Body of pancreas (tissue), 4 donors: ENCODE measurements around the gene KCNAB1. TPM values are rescaled to one million over a fixed set of nuclear protein-coding genes. Genes with fewer than 3 reads are reported as not detected.

Source experiments
- ATAC-seq: fragments of 150-250 bp; one replicate; pipeline ENCODE4 v1.9.1; 2016
- DNase-seq, 4 donors: peaks; one replicate each; pipeline ENCODE4 v3.0.0-alpha.2; 2019
- H3K27ac ChIP-seq, 4 donors: fragments of 200-600 bp; sonication (generic); 1 replicate in 3 of 4; 2 replicates in 1 of 4; pipeline versions ENCODE4 v1.5.1 to v1.6.1; 2016 to 2019; ENCODE audit warnings: mild to moderate bottlenecking in 1 of 4, mixed read lengths in 1 of 4, moderate library complexity in 1 of 4
- H3K27me3 ChIP-seq, 2 donors: fragments of 200-600 bp; sonication (generic); one replicate each; pipeline ENCODE4 v1.6.0; 2016; ENCODE audit warnings: mild to moderate bottlenecking in 1 of 2
- H3K36me3 ChIP-seq, 2 donors: fragments of 200-600 bp; sonication (generic); replicated peaks in 1 of 2; 2 replicates each; pipeline ENCODE4 v1.5.1; 2016; ENCODE audit warnings: low read depth in 2 of 2; ENCODE audit not compliant: insufficient read depth in 1 of 2
- H3K4me1 ChIP-seq: fragments of 200-600 bp; sonication (generic); one replicate; pipeline ENCODE4 v1.6.0; 2016
- H3K4me3 ChIP-seq, 2 donors: fragments of 200-600 bp; sonication (generic); 1 replicate in 1 of 2; 2 replicates in 1 of 2; pipeline ENCODE4 v1.5.1; 2016 to 2019
- H3K9me3 ChIP-seq, 3 donors: fragments of 200-600 bp; sonication (generic); 1 replicate in 2 of 3; 2 replicates in 1 of 3; pipeline ENCODE4 v1.5.1; 2016
- POLR2A ChIP-seq, 3 donors: fragments of 450-650 bp; IDR thresholded peaks; one replicate each; pipeline ENCODE4 v1.6.1; 2016; ENCODE audit warnings: antibody characterized with exemption in 3 of 3, mild to moderate bottlenecking in 2 of 3
- WGBS, 2 donors: methylation state at CpG; one replicate each; pipeline ENCODE4 v1.1.5; 2017; 5-methylcytosine and 5-hydroxymethylcytosine counted together
- intact Hi-C: fragments of 100-400 bp; cut with DNase I; formaldehyde crosslinking; loops from one replicate; pipeline ENCODE4 v1.15.1; 2023
- total RNA-seq, 2 donors: library from RNA; depleted of rRNA; stranded (reverse); fragments of >200 nt; gene quantifications; one replicate each; pipeline ENCODE4 v1.1.0, GENCODE V29; 2016
- TF ChIP-seq, protein P1 (sequence below), 7 experiments: fragments of 450-650 bp in 4 of 7; fragments of 200-600 bp in 3 of 7; sonication (generic) in 3 of 7; IDR thresholded peaks; one replicate each; pipeline ENCODE4 v1.5.1; 2016 to 2019; ENCODE audit warnings: antibody characterized with exemption in 7 of 7

KCNAB1 gene
- total RNA-seq, 2 donors from 2014 or later, result 5.2 to 5.3 TPM

DNA sequence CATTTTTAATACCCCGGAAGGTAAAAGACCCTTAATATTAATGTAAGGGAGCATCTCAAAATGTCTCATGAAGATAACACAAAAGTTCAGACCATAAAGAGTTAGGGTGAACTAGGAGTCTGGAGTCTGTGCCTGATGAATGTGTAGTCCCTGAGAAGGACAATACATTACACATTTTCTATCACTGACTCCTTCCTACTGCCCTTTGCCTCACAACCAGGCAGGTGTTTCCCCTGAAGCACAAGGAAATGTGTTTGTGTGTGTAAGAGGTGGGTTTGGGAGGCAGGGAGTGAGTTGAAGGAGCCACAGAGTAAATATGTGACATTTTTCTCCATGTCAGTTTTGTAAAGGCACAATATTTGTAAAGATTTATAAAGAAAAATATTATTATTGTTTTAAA, 375.4 kb downstream of the KCNAB1 start:
- Histone ChIP-seq H3K27ac (no peak overlapping the region), H3K27me3 (no peaks in the 10 kb centered on the region), H3K4me1 (no peaks in the 10 kb centered on the region), H3K9me3 (no peaks in the 10 kb centered on the region), H3K4me3 (no peak overlapping the region), H3K36me3 (no peaks in the 10 kb centered on the region)
- DNase-seq (no peak), ATAC-seq (no peak)
- WGBS, 2 donors, result 97 to 100% methylated on average over 1 of the region's 1 CpG
- intact Hi-C loops, result no loop called here
- TF ChIP-seq, protein P1, sequence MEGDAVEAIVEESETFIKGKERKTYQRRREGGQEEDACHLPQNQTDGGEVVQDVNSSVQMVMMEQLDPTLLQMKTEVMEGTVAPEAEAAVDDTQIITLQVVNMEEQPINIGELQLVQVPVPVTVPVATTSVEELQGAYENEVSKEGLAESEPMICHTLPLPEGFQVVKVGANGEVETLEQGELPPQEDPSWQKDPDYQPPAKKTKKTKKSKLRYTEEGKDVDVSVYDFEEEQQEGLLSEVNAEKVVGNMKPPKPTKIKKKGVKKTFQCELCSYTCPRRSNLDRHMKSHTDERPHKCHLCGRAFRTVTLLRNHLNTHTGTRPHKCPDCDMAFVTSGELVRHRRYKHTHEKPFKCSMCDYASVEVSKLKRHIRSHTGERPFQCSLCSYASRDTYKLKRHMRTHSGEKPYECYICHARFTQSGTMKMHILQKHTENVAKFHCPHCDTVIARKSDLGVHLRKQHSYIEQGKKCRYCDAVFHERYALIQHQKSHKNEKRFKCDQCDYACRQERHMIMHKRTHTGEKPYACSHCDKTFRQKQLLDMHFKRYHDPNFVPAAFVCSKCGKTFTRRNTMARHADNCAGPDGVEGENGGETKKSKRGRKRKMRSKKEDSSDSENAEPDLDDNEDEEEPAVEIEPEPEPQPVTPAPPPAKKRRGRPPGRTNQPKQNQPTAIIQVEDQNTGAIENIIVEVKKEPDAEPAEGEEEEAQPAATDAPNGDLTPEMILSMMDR (IDR thresholded peaks at IDR 0.05), result no peak
- no peak for TF ChIP-seq POLR2A (IDR thresholded peaks at IDR 0.05)

DNA sequence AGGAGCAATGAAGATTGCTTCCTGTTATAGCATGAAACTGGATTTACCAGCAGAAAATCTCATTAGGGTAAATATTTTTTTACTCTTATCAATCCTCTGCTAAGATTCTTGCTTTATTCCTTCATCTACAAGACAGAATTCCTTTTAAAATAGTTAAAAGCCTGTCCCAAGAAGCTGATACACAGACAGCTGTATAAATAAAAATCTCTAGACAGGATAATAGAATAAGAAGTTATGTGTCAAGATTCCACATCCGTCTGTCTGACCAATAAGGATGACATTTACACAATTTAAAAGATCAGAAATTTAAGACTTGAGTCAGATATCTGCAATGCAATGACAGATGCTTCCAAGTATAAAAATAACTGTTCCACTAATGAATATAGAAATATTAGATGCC, 376.9 kb downstream of the KCNAB1 start:
- Histone ChIP-seq H3K36me3 (no peaks in the 10 kb centered on the region), H3K27ac (no peak overlapping the region), H3K27me3 (no peaks in the 10 kb centered on the region), H3K4me3 (no peak overlapping the region), H3K4me1 (no peaks in the 10 kb centered on the region), H3K9me3 (no peaks in the 10 kb centered on the region)
- no peak for TF ChIP-seq POLR2A (IDR thresholded peaks at IDR 0.05)
- intact Hi-C loops, result no loop called here
- WGBS, 2 donors, result 59 to 79% methylated on average over 1 of the region's 1 CpG
- no peak for ATAC-seq
- no peak for DNase-seq

DNA sequence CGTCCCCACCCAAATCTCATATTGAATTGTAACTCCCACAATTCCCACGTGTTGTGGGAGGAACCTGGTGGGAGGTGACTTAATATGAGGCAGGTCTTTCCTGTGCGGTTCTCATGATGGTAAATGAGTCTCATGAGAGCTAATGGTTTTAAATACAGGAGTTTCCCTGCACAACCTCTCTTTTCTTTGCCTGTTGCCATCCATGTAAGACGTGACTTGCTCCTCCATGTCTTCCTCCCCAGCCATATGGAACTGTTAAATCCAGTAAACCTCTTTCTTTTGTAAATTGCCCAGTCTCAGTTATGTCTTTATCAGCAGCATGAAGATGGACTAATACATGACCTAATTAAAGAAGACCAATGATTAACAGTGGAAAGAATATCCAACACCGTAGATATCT, 377.9 kb downstream of the KCNAB1 start:
- DNase-seq (no peak), ATAC-seq (no peak)
- intact Hi-C loops, result no loop called here
- 78 to 86% methylated on average over 5 of the region's 5 CpGs for WGBS, 2 donors
- TF ChIP-seq, protein P1 (IDR thresholded peaks at IDR 0.05), result no peak
- TF ChIP-seq POLR2A (IDR thresholded peaks at IDR 0.05), result no peak
- H3K36me3 ChIP-seq, result no peaks in the 10 kb centered on the region
- no peaks in the 10 kb centered on the region for H3K9me3 ChIP-seq
- no peak overlapping the region for H3K4me3 ChIP-seq
- H3K27me3 ChIP-seq, result no peaks in the 10 kb centered on the region
- no peaks in the 10 kb centered on the region for H3K4me1 ChIP-seq
- no peak overlapping the region for H3K27ac ChIP-seq

DNA sequence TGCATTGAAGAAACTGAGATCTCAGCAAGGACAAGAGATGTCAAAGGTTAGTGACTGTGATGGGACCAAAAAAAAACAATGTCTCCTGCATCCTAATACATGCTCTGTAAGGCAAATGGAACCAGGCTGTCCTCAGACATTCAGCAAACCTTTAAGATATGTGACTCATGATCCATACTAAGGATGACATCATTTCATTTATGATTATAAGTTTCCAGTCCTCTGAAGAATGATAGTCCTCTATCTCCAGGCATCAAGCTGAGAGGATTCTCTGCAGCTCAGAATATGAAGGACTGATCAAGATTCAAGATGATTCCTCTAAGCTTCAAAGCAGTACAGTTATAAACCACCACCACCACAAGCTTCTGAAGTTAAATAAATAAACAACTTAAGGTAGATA, 386.9 kb downstream of the KCNAB1 start:
- intact Hi-C loops, result no loop called here
- TF ChIP-seq, protein P1 (IDR thresholded peaks at IDR 0.05), result no peak
- TF ChIP-seq POLR2A (IDR thresholded peaks at IDR 0.05), result no peak
- ATAC-seq (no peak), DNase-seq (no peak)
- no peaks in the 10 kb centered on the region for H3K36me3 ChIP-seq
- H3K4me1 ChIP-seq, result no peaks in the 10 kb centered on the region
- no peak overlapping the region for H3K27ac ChIP-seq
- H3K4me3 ChIP-seq, result no peak overlapping the region
- H3K27me3 ChIP-seq, result no peaks in the 10 kb centered on the region
- H3K9me3 ChIP-seq, result no peaks in the 10 kb centered on the region

DNA sequence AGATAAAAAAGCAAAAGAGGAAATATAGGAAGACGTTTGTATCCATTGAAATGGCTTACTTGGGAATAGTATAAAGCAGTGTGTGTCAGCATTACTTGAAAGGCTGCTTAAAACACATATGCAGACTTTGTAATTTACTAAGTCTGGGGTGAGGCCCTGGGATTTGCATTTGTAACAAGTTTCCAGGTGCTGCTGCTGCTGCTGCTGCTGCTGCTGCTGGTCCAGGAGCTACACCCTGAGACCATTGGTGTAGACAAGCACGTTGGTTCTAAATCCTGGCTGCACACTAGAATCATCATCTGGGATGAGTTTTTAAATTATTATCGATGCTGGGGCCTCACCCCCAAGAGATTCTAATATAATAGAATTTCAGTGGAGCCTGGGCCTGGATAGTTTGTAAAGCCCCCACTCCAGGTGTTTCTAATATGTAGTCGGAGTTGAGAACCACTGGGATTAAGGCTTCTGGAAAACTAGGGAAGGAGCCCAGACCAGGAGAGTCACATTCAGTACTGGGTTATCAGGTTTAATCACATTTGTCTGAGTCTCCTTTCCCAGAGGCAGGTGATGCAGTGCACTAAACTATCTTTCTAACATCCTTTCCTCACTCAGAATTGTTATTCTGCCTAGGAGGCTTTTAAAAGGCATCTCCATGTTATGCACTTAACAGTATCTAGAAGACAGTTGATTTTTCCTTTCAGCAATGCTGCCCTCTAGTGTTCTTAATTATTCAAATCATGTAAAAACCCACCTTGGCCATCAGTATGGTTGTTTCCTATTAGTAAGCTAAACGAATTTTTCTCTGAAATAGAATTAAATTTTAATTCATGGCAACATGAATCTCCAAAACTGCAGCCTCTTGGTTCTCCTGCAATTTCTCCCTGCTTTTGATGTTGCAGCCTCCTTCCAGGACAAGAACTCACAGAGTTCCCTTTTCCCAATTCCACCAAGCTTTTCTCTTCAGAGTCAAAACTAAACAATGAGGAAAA, 389.1 kb downstream of the KCNAB1 start:
- Histone ChIP-seq H3K9me3 (no peaks in the 10 kb centered on the region), H3K36me3 (no peaks in the 10 kb centered on the region), H3K27me3 (no peaks in the 10 kb centered on the region), H3K27ac (no peak overlapping the region), H3K4me1 (no peaks in the 10 kb centered on the region), H3K4me3 (no peak overlapping the region)
- WGBS, 2 donors, result 48 to 55% methylated on average over 5 of the region's 5 CpGs
- DNase-seq (no peak), ATAC-seq (peak; percentile 60)
- intact Hi-C loops, result no loop called here
- TF ChIP-seq, protein P1 (IDR thresholded peaks at IDR 0.05), result peak; percentile 42 to 64 (median 60)
- no peak for TF ChIP-seq POLR2A (IDR thresholded peaks at IDR 0.05)
